Choroid plexus epithelial cell (primary cell): Measurements from ENCODE around the gene MAD1L1.
"Not testable (repeated sequence)": the region's sequence is repeated elsewhere in the genome, so short reads cannot be mapped to it uniquely, and the experiment has no call there.

Source experiments
- DNase-seq: peaks from one replicate; pipeline ENCODE4 v3.0.0-alpha.2; 2010; ENCODE audit warnings: low read depth
- H3K4me3 ChIP-seq: 2 replicates; pipeline ENCODE4 v1.5.1; 2011; ENCODE audit warnings: low read depth, mild to moderate bottlenecking, control low read depth, low read length, moderate library complexity
- TF ChIP-seq, protein P1 (sequence below): conservative IDR thresholded peaks from 2 replicates; pipeline ENCODE4 v1.5.1; 2011; ENCODE audit warnings: low read depth, mild to moderate bottlenecking, control low read depth, inconsistent platforms, low read length, moderate library complexity

Gene MAD1L1

DNA sequence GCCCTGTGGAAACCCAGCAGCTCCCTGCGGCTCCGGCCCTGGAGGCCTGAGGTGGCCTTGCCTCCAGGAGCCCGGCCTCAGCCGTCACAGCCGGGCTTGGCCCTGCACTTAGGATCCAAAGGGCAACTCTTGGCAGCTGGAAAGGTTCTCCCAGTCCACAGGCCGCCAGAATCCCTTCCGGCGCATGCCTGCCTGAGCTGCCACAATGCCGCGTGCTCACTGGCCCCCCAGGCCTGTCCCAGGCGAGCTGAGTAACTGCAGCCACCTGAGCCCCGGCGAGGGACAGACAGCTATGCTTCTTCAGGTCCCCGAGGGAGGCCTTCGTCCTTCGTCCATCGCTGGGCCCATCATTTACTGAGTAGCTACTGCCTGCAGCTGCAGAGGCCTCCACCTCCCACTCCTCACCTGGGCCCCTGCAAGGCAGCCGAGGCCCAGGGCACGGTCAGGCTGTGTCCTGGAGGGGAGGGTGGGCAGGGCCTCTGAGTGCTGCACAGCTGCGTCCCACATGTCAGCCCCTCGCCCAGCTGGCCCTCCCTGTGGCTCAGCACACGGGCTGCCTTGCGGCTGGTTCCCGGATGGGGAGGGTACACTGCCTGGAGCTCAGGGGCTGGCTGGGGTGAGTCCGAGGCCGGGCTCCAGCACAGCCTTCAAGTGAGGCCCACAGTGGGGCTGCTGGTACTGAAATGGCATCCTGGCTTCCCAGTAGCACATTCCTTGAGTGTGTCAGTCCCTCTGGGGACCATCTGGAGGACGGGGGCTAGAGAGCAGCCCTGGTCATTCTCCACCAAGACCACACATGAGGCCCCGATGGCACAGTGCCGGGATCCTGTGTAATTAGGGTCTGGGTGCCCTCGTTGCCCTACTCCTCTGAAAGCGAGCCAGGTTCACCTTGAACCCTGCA lies 390.2 kb downstream of the MAD1L1 start:
- H3K4me3 ChIP-seq: no peak overlapping the region
- no peak for DNase-seq
- TF ChIP-seq, protein P1, sequence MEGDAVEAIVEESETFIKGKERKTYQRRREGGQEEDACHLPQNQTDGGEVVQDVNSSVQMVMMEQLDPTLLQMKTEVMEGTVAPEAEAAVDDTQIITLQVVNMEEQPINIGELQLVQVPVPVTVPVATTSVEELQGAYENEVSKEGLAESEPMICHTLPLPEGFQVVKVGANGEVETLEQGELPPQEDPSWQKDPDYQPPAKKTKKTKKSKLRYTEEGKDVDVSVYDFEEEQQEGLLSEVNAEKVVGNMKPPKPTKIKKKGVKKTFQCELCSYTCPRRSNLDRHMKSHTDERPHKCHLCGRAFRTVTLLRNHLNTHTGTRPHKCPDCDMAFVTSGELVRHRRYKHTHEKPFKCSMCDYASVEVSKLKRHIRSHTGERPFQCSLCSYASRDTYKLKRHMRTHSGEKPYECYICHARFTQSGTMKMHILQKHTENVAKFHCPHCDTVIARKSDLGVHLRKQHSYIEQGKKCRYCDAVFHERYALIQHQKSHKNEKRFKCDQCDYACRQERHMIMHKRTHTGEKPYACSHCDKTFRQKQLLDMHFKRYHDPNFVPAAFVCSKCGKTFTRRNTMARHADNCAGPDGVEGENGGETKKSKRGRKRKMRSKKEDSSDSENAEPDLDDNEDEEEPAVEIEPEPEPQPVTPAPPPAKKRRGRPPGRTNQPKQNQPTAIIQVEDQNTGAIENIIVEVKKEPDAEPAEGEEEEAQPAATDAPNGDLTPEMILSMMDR: no peak

- not testable (repeated sequence) for DNase-seq, H3K4me3 ChIP-seq
These were observed 391.3 kb downstream of the MAD1L1 start for GRCh38 chr7:1841286-1842021.

DNA sequence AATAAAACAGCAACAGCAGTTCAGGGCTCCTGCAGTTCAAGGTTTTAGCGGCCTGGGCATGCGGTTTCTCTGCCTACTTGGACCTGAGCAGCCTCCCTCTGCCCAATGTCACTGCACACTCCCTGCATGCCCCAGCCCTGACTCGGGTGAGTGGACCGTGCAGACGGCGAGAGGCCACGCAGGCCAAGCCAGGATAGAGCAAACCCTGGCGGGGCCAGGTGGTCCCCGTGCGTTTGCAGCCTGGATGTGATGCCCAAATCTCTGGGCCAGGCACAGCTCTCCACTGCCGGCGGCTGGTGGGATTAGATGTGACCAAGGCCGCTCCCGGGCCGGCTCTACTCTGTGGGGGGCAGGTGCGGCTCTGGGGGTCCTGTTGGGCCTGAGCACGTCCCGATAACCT lies 392.0 kb downstream of the MAD1L1 start:
- DNase-seq, H3K4me3 ChIP-seq: not testable (repeated sequence)

DNA sequence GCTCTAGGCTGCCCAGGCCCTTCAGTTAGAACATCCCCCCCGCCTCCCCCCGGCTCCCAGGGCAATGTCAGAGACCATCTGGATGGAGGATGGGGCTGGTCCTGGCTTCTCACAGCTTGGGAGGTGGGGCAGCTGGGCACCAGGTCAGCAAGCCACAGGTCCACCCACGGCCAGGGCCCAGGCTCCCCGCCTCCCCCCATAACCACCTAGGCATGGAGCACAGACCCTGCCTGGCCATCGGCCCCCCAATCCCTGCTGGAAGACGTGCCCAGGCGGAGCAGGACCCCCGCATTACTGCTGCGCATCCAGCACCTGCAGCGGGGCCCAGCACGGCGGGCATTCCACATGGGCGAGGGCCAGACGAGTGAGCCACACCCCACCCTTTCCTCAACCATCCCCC lies 393.0 kb downstream of the MAD1L1 start:
- DNase-seq: no peak

GRCh38 chr7:1838911-1839531 lies 393.7 kb downstream of the MAD1L1 start:
- H3K4me3 ChIP-seq, DNase-seq: not testable (repeated sequence)

More for the DNA sequence above, 393.0 kb downstream of the MAD1L1 start:
- no peak overlapping the region for H3K4me3 ChIP-seq
- TF ChIP-seq, protein P1: no peak

GRCh38 chr7:1838544-1838872 lies 394.2 kb downstream of the MAD1L1 start:
- not testable (repeated sequence) for DNase-seq, H3K4me3 ChIP-seq

GRCh38 chr7:1837696-1838543 lies 394.8 kb downstream of the MAD1L1 start:
- H3K4me3 ChIP-seq, DNase-seq: not testable (repeated sequence)

- DNase-seq, H3K4me3 ChIP-seq: not testable (repeated sequence)
These were observed 400.7 kb downstream of the MAD1L1 start for GRCh38 chr7:1831933-1832535.

DNA sequence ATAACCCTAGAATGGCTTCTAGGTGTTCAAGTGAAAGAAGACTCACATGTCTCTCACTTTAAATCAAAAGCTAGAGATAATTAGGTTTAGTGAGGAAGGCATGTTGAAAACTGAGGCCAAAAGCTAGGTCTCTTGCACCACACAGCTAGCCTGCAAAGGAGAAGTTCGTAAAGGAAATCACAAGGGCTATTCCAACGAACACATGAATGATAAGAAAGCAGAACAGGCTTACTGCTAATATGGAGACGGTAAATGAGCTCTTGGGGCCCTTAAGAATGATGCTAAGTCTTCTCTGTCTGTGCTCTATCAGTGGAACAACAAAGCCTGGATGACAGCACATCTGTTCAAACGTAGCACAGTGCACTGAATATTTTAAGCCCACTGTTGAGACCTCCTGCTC lies 401.3 kb downstream of the MAD1L1 start:
- H3K4me3 ChIP-seq, DNase-seq: not testable (repeated sequence)

GRCh38 chr7:1829668-1830067 lies 403.1 kb downstream of the MAD1L1 start:
- not testable (repeated sequence) for H3K4me3 ChIP-seq, DNase-seq
